GM12878 (cell line): ENCODE measurements around the gene AGAP1. TPM values are rescaled to one million over a fixed set of nuclear protein-coding genes. Genes with fewer than 3 reads are reported as not detected.

ENCODE experiments used
- ATAC-seq: fragments of 200-7000 bp; cut with Tn5 transposase; 3 replicates; pipeline ENCODE4 v1.9.1; 2020; ENCODE audit warnings: mild to moderate bottlenecking, moderate library complexity
- BruUV-seq: library from RNA; stranded (reverse); fragments of 400-500 nt; replicated peaks from 2 replicates; lab custom pipeline; 2021; lab: Mats Ljungman, UMichigan
- CTCF ChIA-PET: fragments of 300-600 bp; sonication (Branson Sonifier 250); formaldehyde crosslinking; extraction: SDS; loops from one replicate; lab custom pipeline; 2021; ENCODE audit warnings: inconsistent platforms; lab: Yijun Ruan, JAX
- POLR2A ChIA-PET: fragments of 350-600 bp; formaldehyde crosslinking; extraction: SDS; loops from one replicate; lab custom pipeline; 2021; ENCODE audit warnings: inconsistent platforms; lab: Charles Lee
- RAD21 ChIA-PET: fragments of 300-600 bp; sonication (Branson Sonifier 250); formaldehyde crosslinking; loops from one replicate; lab custom pipeline; 2023; ENCODE audit warnings: antibody characterized with exemption; ENCODE audit not compliant: unreplicated experiment; lab: Charles Lee
- SMC1A ChIA-PET: fragments of 300-600 bp; sonication (Branson Sonifier 250); formaldehyde crosslinking; loops from one replicate; lab custom pipeline; 2023; ENCODE audit not compliant: unreplicated experiment, uncharacterized antibody; lab: Charles Lee
- DNase-seq: peaks from one replicate; pipeline ENCODE4 v3.0.0-alpha.2; 2011; ENCODE audit warnings: low read depth, low spot score
- FAIRE-seq: peaks from 3 replicates; lab custom pipeline; 2011; peaks lifted over from hg19 to GRCh38; lab: Jason Lieb, UNC
- H2AFZ ChIP-seq: 2 replicates; pipeline ENCODE4 v1.6.0; 2011; ENCODE audit warnings: low read depth, low read length, control low read depth; ENCODE audit not compliant: control insufficient read depth
- H3K27ac ChIP-seq: 2 replicates; pipeline ENCODE4 v1.5.1; 2011; ENCODE audit warnings: control low read depth; ENCODE audit not compliant: control insufficient read depth, insufficient read depth
- H3K27me3 ChIP-seq, 2 experiments: replicated peaks in 1 of 2; 2 replicates each; pipeline versions ENCODE4 v1.6.0 to v1.6.1; 2011; ENCODE audit warnings: low read length in 1 of 2; ENCODE audit not compliant: control insufficient read depth in 2 of 2, insufficient read depth in 2 of 2
- H3K36me3 ChIP-seq, 2 experiments: 2 replicates each; pipeline ENCODE4 v1.5.1; 2011; ENCODE audit warnings: low read length in 1 of 2; ENCODE audit not compliant: control insufficient read depth in 2 of 2, insufficient read depth in 2 of 2
- H3K4me1 ChIP-seq: 2 replicates; pipeline ENCODE4 v1.6.1; 2011; ENCODE audit warnings: mild to moderate bottlenecking, low read length, moderate library complexity, mixed read lengths; ENCODE audit not compliant: control insufficient read depth, insufficient read depth
- H3K4me2 ChIP-seq: 2 replicates; pipeline ENCODE4 v1.6.0; 2011; ENCODE audit warnings: control low read depth; ENCODE audit not compliant: control insufficient read depth, insufficient read depth
- H3K4me3 ChIP-seq: fragments of 200-600 bp; sonication (generic); 2 replicates; pipeline ENCODE4 v1.5.1; 2016
- H3K79me2 ChIP-seq: 2 replicates; pipeline ENCODE4 v1.6.0; 2011; ENCODE audit warnings: low read length; ENCODE audit not compliant: control insufficient read depth, insufficient read depth
- H3K9ac ChIP-seq: 2 replicates; pipeline ENCODE4 v1.8.0; 2011; ENCODE audit warnings: low read length, control low read depth, mixed read lengths; ENCODE audit not compliant: control insufficient read depth, insufficient read depth
- H3K9me3 ChIP-seq: replicated peaks from 3 replicates; pipeline ENCODE4 v1.5.1; 2011; ENCODE audit warnings: mild to moderate bottlenecking, low read length; ENCODE audit not compliant: control insufficient read depth, insufficient read depth
- H4K20me1 ChIP-seq: 2 replicates; pipeline ENCODE4 v1.6.0; 2011; ENCODE audit not compliant: control insufficient read depth, insufficient read depth
- CBX3 ChIP-seq: fragments of 200-600 bp; sonication (generic); IDR thresholded peaks from 2 replicates; pipeline ENCODE4 v1.6.1; 2016; ENCODE audit warnings: low read depth, borderline replicate concordance
- CEBPB ChIP-seq, 2 experiments: fragments of 150-350 bp in 1 of 2; IDR thresholded peaks; 2 replicates each; pipeline ENCODE4 v1.6.1; 2012 to 2014; ENCODE audit warnings: low read depth in 2 of 2, low read length in 2 of 2, borderline replicate concordance in 1 of 2, inconsistent platforms in 1 of 2
- CHD4 ChIP-seq: fragments of 200-600 bp; sonication (generic); IDR thresholded peaks from 2 replicates; pipeline ENCODE4 v1.6.1; 2016; ENCODE audit warnings: mild to moderate bottlenecking
- ESRRA ChIP-seq: IDR thresholded peaks from 2 replicates; pipeline ENCODE4 v1.6.1; 2012; ENCODE audit warnings: mild to moderate bottlenecking, low read length, improper control_type of control experiment
- ETV6 ChIP-seq, 2 experiments: fragments of 450-650 bp in 1 of 2; IDR thresholded peaks in 1 of 2; conservative IDR thresholded peaks in 1 of 2; 2 replicates each; pipeline ENCODE4 v1.6.1; 2014; ENCODE audit warnings: antibody characterized with exemption in 1 of 2, borderline replicate concordance in 1 of 2, low read depth in 1 of 2, mild to moderate bottlenecking in 1 of 2, moderate library complexity in 1 of 2
- KLF5 ChIP-seq: fragments of 450-650 bp; IDR thresholded peaks from 2 replicates; pipeline ENCODE4 v1.6.1; 2014; ENCODE audit warnings: mild to moderate bottlenecking; ENCODE audit not compliant: partially characterized antibody
- USF2 ChIP-seq: IDR thresholded peaks from 2 replicates; pipeline ENCODE4 v1.6.1; 2011; ENCODE audit warnings: low read depth, low read length, improper control_type of control experiment, borderline replicate concordance
- ZZZ3 ChIP-seq: IDR thresholded peaks from 2 replicates; pipeline ENCODE4 v1.6.1; 2011; ENCODE audit warnings: low read depth; ENCODE audit not compliant: control insufficient read depth, insufficient read length
- WGBS: methylation state at CpG from one replicate; pipeline ENCODE4 v1.1.6; 2016; ENCODE audit warnings: low lambda C conversion rate; ENCODE audit not compliant: insufficient replicate concordance, insufficient coverage; ENCODE audit errors: missing lambda C conversion rate; 5-methylcytosine and 5-hydroxymethylcytosine counted together
- in situ Hi-C: fragments of 300-500 bp; cut with MboI; formaldehyde crosslinking; loops from 9 replicates; pipeline ENCODE4 v1.14.3; 2018; ENCODE audit warnings: mixed read lengths
- intact Hi-C: fragments of 100-400 bp; cut with micrococcal nuclease; formaldehyde crosslinking; loops from one replicate; pipeline ENCODE4 v1.14.2; 2022; ENCODE audit not compliant: unreplicated experiment
- polyA plus RNA-seq, 11 experiments: library from polyadenylated mRNA; depleted of rRNA in 4 of 11; unstranded in 6 of 11; stranded (reverse) in 5 of 11; fragments of >200 nt; fragmentation: Nextera tagmentation in 4 of 11; fragmentation: Illumina TruSeq in 1 of 11; extraction: Ambion mirVana in 4 of 11; extraction: Trizol in 1 of 11; gene quantifications; 1 replicate in 1 of 11; 2 replicates in 10 of 11; pipeline versions ENCODE4 v1.2.1 to v1.2.3, GENCODE V29; 2011 to 2016; ENCODE audit warnings: inconsistent platforms in 2 of 11, missing spikeins in 2 of 11, low read depth in 1 of 11
- total RNA-seq, 4 experiments: library from RNA; depleted of rRNA in 3 of 4; stranded (reverse); fragments of >200 nt in 3 of 4; fragmentation: Illumina TruSeq in 1 of 4; extraction: Trizol in 1 of 4; gene quantifications; 2 replicates each; pipeline versions ENCODE4 v1.2.1 to v1.2.3, GENCODE V29; 2013 to 2021

Gene AGAP1
- total and polyA plus RNA-seq, 10 of the 15 experiments (the other 5 are each of a cell fraction or from before 2014, with no cell fraction given) = 0.05 to 0.15 (median 0.06) TPM; not detected in 7

GRCh38 chr2:235575431-235575830 is 81.6 kb downstream of the AGAP1 start:
- SMC1A ChIA-PET = no interaction called here
- no peaks in the 10 kb centered on the region; the same call in 2 of the 3 replicates for H3K9me3 ChIP-seq
- H3K27me3 ChIP-seq = no peaks in the 10 kb centered on the region
- no peak for DNase-seq
- no peak overlapping the region for H3K4me3 ChIP-seq
- no peak for TF ChIP-seq KLF5
- no peak for TF ChIP-seq ETV6 (conservative IDR thresholded peaks at IDR 0.05 in 1 of 2, IDR thresholded peaks at IDR 0.05 in 1 of 2; ENCODE audit: borderline replicate concordance in 1 of 2, low read depth in 1 of 2)
- TF ChIP-seq CHD4 = no peak
- TF ChIP-seq CEBPB (IDR thresholded peaks at IDR 0.05; ENCODE audit: borderline replicate concordance in 1 of 2, low read depth in 2 of 2, low read length in 2 of 2) = no peak
- TF ChIP-seq USF2 = no peak
- no peak for TF ChIP-seq CBX3
- TF ChIP-seq ZZZ3 = no peak
- TF ChIP-seq ESRRA = no peak
- POLR2A ChIA-PET = no interaction called here
- no peaks in the 10 kb centered on the region for H3K79me2 ChIP-seq
- FAIRE-seq = no peak
- H2AFZ ChIP-seq = no peak overlapping the region
- no peak overlapping the region for H3K27ac ChIP-seq
- no peak overlapping the region for H3K9ac ChIP-seq
- H4K20me1 ChIP-seq = no peaks in the 10 kb centered on the region
- H3K4me2 ChIP-seq = no peak overlapping the region
- peaks cover 7% of the 10 kb centered on the region for H3K4me1 ChIP-seq
- no peaks in the 10 kb centered on the region for H3K36me3 ChIP-seq
- no TSS peak for BruUV-seq
- in situ Hi-C loops = no loop called here
- no peak for ATAC-seq
- intact Hi-C loops = no loop called here
- WGBS = 25% methylated on average over 8 of the region's 8 CpGs
- CTCF ChIA-PET = no interaction called here
- RAD21 ChIA-PET = no interaction called here
